EL (cell line): ENCODE results near the gene F13B.

Experiments
- DNase-seq: peaks from one replicate; pipeline ENCODE4 v3.0.0-alpha.2; 2016

Gene F13B

GRCh38 chr1:197041486-197042353, 25.3 kb downstream of the F13B start:
- no peak for DNase-seq

DNA sequence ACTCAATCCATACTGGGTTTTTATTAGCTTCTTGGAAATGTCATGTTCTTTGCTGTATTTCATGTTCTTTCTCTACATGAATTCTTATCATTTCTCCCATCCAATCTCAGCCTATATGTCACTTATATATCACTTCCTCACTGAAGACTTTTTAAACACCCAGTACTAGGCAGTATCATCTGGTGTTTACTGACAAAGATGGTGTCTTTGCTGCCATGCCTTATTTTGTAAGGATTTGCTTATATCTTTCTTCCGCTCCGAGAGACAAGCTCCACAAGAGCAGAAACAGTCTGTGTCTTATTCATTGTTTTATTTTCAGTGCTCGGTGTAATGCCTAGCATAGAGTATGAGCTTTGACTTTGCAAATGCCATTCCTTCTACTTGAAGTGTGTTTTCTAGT, 30.2 kb downstream of the F13B start:
- DNase-seq, result no peak

GRCh38 chr1:197034631-197035339, 32.3 kb downstream of the F13B start:
- peak; percentile 78 for DNase-seq

- no peak for DNase-seq
These were observed 37.3 kb downstream of the F13B start for GRCh38 chr1:197029749-197030148.

DNA sequence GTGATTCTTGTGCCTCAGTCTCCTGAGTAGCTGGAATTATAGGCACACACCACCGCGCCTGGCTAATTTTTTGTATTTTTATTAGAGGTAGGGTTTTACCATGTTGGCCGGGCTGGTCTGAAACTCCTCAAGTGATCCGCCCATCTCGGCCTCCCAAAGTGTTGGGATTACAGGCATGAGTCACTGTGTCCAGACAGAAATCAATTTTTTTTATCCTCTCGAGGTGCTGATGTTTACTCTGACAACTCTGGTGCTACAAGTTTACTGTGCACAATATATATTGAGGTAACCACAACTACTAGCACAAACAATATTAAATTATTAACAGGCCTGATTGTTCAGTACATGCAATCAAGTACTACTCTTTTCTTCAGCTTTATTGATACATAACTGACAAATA, 39.7 kb downstream of the F13B start:
- DNase-seq, result no peak

DNA sequence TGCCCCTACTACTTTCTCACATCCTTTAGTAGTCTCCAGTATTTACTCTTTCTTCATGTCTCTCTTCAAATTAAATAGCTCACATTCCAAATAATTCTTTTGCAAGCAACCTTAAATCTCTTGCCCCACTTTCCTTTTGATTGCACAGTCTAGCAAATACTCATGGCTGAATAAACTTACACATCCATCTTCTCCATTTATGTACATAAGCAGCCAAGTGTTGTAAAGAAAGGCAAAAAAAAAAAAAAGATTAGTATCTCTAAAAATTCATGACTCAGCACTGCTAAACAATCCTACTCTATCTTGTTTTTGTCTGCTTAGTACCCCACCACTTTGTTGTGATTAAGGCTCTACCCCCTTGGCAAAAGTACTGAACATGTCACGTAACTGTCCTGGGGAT, 42.6 kb downstream of the F13B start:
- DNase-seq, result no peak

- DNase-seq, result no peak
These were observed 45.3 kb downstream of the F13B start for GRCh38 chr1:197021716-197022115.

- DNase-seq, result no peak
These were observed 49.4 kb downstream of the F13B start for GRCh38 chr1:197017558-197018146.

GRCh38 chr1:197016751-197017150, 50.3 kb downstream of the F13B start:
- DNase-seq, result no peak

DNA sequence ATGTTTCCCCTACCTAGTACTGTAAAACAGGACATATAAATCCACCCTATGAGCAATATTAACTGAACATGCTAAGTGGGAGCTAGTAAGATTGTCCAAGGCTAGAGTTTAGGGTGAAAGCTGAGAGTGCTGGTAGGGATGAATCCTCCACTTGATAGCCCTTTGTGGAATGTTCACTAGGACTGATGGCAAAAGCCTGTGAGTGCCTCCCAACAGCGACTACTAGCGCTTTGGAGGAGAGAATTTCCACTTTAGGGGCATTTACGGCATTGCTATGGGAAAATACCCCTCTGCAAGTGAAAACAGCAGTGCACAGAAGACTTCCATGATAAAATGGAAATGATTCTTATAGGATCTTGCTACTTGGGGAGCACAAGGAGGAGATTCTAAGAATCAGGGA, 53.8 kb downstream of the F13B start:
- DNase-seq, result no peak

GRCh38 chr1:197011614-197012013, 55.4 kb downstream of the F13B start:
- no peak for DNase-seq

DNA sequence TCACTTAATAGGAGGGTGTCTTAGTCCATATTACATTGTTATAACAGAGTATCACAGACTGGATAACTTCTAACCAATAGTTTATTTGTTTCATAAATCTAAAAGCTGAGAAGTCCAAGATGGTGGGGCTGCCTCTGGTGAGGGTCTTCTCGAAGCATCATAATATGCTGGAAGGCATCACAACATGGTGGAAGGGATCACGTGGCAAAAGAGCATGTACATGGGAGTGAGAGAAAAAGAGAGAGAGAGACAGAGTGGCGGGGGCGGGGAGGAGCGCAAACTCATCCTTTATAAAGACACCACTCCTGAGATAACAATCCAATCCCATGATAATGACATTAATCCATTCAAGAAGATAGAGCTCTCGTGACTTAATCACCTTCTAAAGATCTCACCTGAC, 58.2 kb downstream of the F13B start:
- no peak for DNase-seq

- no peak for DNase-seq
These were observed 63.9 kb downstream of the F13B start for GRCh38 chr1:197003132-197003531.

DNA sequence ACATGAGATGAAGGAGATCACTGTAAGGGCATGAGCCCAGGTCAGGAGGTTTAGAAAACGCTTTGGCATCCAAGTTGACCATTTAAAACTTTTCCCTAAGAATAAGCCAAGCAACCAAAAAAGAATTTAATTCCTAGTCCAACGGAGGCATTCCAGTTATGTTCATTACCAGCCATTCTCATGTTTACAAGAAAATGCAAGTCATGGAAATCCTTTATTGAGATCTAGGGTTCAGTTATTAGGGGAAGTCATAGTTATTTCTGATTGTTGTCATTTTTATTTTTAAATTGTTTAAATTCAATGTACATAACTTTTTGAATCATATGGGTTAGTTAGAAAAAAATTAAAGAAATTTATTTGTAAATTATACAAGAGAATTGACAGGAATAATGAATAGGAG, 65.2 kb downstream of the F13B start:
- DNase-seq, result no peak

- DNase-seq, result peak; percentile 58
These were observed 69.6 kb downstream of the F13B start for GRCh38 chr1:196997423-196997822.

GRCh38 chr1:196993916-196994315, 73.1 kb downstream of the F13B start:
- DNase-seq, result no peak

GRCh38 chr1:196991919-196992651, 75.0 kb downstream of the F13B start:
- peak; percentile 4 for DNase-seq
